NCI-H146 treated with DMSO at 0.1 percent for 48 hours (cell line): Measurements from ENCODE around the gene RIMBP2.
"Not testable (repeated sequence)": the region's sequence is repeated elsewhere in the genome, so short reads cannot be mapped to it uniquely, and the experiment has no call there.

Experiments
- DNase-seq: peaks from one replicate; lab custom pipeline; 2025; ENCODE audit not compliant: unreplicated experiment; lab: John Stamatoyannopoulos, UW

The RIMBP2 gene

GRCh38 chr12:130715998-130716968 lies at the start of gene RIMBP2:
RIMBP2 (minus strand) TSS chr12:130716299; CDS start chr12:130479013, 237,286 bp downstream.
- peak; percentile 58 for DNase-seq

- DNase-seq, result no peak
Measured at GRCh38 chr12:130765186-130765659, 49.1 kb upstream of the RIMBP2 start.

DNA sequence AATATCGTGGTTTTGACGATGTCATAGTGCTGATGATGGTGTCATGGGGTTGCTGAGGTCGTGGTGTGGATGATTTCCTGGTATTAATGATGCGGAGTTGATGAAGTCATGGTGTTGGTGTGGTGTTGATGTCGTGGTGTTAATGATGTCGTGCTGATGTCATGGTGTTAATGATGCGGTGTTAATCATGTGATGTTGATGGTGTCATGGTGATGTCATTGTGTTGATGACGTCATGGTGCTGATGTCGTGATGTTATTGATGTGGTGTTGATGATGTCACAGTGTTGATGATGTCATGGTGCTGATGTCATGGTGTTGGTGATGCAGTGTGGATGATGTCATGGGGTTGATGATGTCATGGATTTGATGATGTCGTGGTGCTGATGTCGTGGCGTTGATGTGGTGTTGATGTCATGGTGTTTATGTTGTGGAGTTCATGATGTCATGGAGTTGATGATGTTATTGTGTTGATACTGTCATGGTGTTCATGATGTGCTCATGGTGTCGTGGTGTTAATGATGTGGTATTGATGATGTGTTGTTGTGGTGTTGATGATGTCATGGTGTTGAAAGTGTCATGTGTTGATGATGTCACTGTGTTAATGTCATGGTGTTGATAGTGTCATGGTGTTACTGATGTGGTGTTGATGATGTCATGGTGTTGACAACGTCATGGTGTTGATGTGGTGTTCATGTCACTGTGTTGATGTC lies 48.5 kb upstream of the RIMBP2 start:
- DNase-seq, result no peak

- no peak for DNase-seq
Measured at GRCh38 chr12:130764073-130764472, 48.0 kb upstream of the RIMBP2 start.

GRCh38 chr12:130762319-130762675 lies 46.2 kb upstream of the RIMBP2 start:
- DNase-seq, result no peak

- peak; percentile 52 for DNase-seq
Measured at GRCh38 chr12:130761537-130762318, 45.6 kb upstream of the RIMBP2 start.

GRCh38 chr12:130754234-130754901 lies 38.3 kb upstream of the RIMBP2 start:
- DNase-seq, result no peak

GRCh38 chr12:130752692-130753230 lies 36.7 kb upstream of the RIMBP2 start:
- DNase-seq, result peak; percentile 52

GRCh38 chr12:130752037-130752436 lies 35.9 kb upstream of the RIMBP2 start:
- DNase-seq, result not testable (repeated sequence)

- DNase-seq, result no peak
Measured at GRCh38 chr12:130748786-130749185, 32.7 kb upstream of the RIMBP2 start.

DNA sequence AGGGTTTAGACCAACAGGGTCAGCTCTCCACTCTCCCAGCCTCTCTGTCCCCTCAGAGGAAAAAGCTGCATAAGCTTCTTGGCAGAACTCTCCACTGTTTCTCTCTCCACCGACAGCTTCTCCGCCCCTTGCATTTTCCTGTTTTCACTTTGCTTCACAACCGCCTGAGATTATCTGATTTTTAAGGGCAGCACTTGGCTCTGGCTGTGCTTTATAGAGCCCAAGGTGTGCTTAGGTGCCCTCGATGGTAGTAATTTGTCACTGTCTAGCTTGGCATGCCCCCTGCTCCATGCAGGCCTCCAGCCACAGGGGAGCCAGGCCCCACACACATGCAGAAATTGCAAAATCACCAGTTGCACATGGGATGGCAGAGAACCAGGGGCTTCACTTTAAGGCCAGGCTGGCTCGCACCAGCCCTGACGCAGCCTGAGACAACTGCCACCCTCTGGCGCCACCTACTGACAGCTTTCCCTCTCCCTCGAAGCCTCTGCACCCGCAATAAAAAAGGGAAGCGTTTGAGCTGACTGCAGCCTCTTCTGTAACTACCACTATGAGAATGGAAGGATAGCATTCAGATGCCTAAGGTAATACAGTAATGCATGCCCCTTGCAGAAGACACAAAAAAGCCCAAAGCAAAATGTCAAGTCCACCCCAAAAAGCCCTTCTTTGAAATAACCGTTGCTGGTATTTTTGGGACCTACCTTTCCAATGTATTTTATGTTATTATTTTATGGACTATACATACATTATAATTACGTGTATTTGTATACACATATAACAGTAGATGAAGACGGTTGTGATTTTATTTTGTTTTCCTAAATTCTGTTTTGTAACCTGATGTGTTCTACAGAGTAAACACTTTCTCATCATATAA lies 32.0 kb upstream of the RIMBP2 start:
- peak; percentile 67 for DNase-seq

- no peak for DNase-seq
Measured at GRCh38 chr12:130746546-130746945, 30.4 kb upstream of the RIMBP2 start.

DNA sequence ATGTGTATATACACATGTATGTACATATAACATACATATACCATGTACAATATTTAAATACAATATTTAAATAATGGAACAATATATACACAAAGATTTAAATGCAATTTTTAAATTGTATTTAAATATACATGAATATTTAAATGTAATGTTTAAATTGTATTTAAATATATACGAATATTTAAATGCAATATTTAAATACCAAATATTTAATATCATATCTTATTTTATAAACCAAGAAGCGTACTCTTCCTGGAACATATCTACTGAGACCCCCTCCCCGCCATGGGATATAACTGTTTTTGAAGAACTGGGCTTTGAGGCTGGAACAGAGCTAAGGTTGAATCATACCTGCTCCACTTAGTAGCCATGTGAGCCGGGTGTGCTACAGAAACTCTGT lies 29.8 kb upstream of the RIMBP2 start:
- no peak for DNase-seq

GRCh38 chr12:130744274-130744673 lies 28.2 kb upstream of the RIMBP2 start:
- DNase-seq, result no peak

DNA sequence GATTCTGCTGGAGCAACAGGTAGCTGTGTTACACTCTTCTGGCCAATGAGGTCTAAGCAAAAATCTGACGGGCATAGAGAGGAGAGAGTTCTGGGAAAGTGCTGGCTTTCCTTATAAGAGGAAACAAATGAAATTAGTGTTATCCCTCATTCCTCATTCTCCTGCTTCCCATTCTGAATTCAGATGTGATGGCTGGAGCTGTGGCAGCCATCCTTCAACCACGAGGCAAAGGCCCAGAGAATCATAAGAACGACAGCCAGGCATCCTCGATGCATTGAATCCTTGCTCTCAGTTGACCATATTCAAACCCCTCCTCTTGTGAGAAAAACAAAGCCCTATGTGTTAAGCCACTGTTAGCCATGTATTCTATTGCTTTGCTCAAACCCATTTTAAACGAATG lies 27.5 kb upstream of the RIMBP2 start:
- DNase-seq, result no peak

GRCh38 chr12:130743176-130743575 lies 27.1 kb upstream of the RIMBP2 start:
- no peak for DNase-seq

GRCh38 chr12:130742716-130743115 lies 26.6 kb upstream of the RIMBP2 start:
- DNase-seq, result no peak

GRCh38 chr12:130742112-130742511 lies 26.0 kb upstream of the RIMBP2 start:
- no peak for DNase-seq

- no peak for DNase-seq
Measured at GRCh38 chr12:130739571-130739970, 23.5 kb upstream of the RIMBP2 start.
